GM12801 (cell line): Measurements from ENCODE around the gene PCDHAC2.

ENCODE experiments used
- CTCF ChIP-seq: IDR thresholded peaks from one replicate; pipeline ENCODE4 v1.5.1; 2011; ENCODE audit warnings: control low read depth; ENCODE audit not compliant: insufficient read length; ENCODE audit errors: extremely low read depth

The PCDHAC2 gene

GRCh38 chr5:140969880-140970279 lies 3.6 kb downstream of the PCDHAC2 start:
- no peak for TF ChIP-seq CTCF

GRCh38 chr5:140973550-140973949 lies 7.3 kb downstream of the PCDHAC2 start:
- TF ChIP-seq CTCF: no peak

- TF ChIP-seq CTCF: no peak
Measured at GRCh38 chr5:140977003-140977402, 10.7 kb downstream of the PCDHAC2 start.

GRCh38 chr5:140978260-140978659 lies 12.0 kb downstream of the PCDHAC2 start:
- TF ChIP-seq CTCF: no peak

- TF ChIP-seq CTCF: no peak
Measured at GRCh38 chr5:140978983-140979382, 12.7 kb downstream of the PCDHAC2 start.

- TF ChIP-seq CTCF: no peak
Measured at GRCh38 chr5:140982083-140982716, 15.9 kb downstream of the PCDHAC2 start.

- TF ChIP-seq CTCF: no peak
Measured at GRCh38 chr5:140986117-140986521, 19.8 kb downstream of the PCDHAC2 start.
